Neural cell (in vitro differentiated cells): ENCODE data around the gene NEDD4L. TPM values are rescaled to one million over a fixed set of nuclear protein-coding genes. Genes with fewer than 3 reads are reported as not detected.

ENCODE experiments used
- H2AFZ ChIP-seq: fragments of 200-600, 300-800 bp; sonication (generic), shearing (Covaris generic); 2 replicates; pipeline ENCODE4 v1.6.0; 2014; ENCODE audit warnings: low read depth, mild to moderate bottlenecking, antibody characterized with exemption, low read length, moderate library complexity
- H3F3A ChIP-seq: fragments of 200-600 bp; shearing (Covaris generic); 2 replicates; pipeline ENCODE4 v1.6.1; 2016; ENCODE audit warnings: mild to moderate bottlenecking, moderate library complexity, mixed read lengths, antibody characterized with exemption, low read length; ENCODE audit not compliant: insufficient read depth, poor library complexity, severe bottlenecking
- H3K27ac ChIP-seq: fragments of 200-600, 300-800 bp; sonication (generic), shearing (Covaris generic); 2 replicates; pipeline ENCODE4 v1.5.1; 2014; ENCODE audit warnings: mild to moderate bottlenecking, low read length, moderate library complexity
- H3K27me3 ChIP-seq: fragments of 300-800, 200-600 bp; sonication (generic), shearing (Covaris generic); 2 replicates; pipeline ENCODE4 v1.6.0; 2014; ENCODE audit warnings: mild to moderate bottlenecking, low read depth, low read length, moderate library complexity; ENCODE audit not compliant: insufficient read depth
- H3K36me3 ChIP-seq: fragments of 300-800, 200-600 bp; sonication (generic), shearing (Covaris generic); 2 replicates; pipeline ENCODE4 v1.5.1; 2014; ENCODE audit warnings: mild to moderate bottlenecking, antibody characterized with exemption, low read length, moderate library complexity; ENCODE audit not compliant: insufficient read depth
- H3K4me2 ChIP-seq: fragments of 300-800, 200-600 bp; sonication (generic), shearing (Covaris generic); 2 replicates; pipeline ENCODE4 v1.6.0; 2014; ENCODE audit warnings: mild to moderate bottlenecking, low read length
- H3K4me3 ChIP-seq: fragments of 300-800, 200-600 bp; sonication (generic), shearing (Covaris generic); 2 replicates; pipeline ENCODE4 v1.5.1; 2014; ENCODE audit warnings: mild to moderate bottlenecking, low read length, moderate library complexity
- H3K79me2 ChIP-seq: fragments of 200-600 bp; shearing (Covaris generic); replicated peaks from 2 replicates; pipeline ENCODE4 v1.6.0; 2014; ENCODE audit warnings: mild to moderate bottlenecking, low read length, moderate library complexity; ENCODE audit not compliant: insufficient read depth
- H3K9ac ChIP-seq: fragments of 300-800, 200-600 bp; sonication (generic), shearing (Covaris generic); 2 replicates; pipeline ENCODE4 v1.6.1; 2016; ENCODE audit warnings: mild to moderate bottlenecking, low read length, mixed read lengths
- H3K9me2 ChIP-seq: fragments of 200-600 bp; shearing (Covaris generic); 2 replicates; pipeline ENCODE4 v1.6.1; 2016; ENCODE audit warnings: mild to moderate bottlenecking, low read length, mixed read lengths; ENCODE audit not compliant: insufficient read depth
- H3K9me3 ChIP-seq: fragments of 200-600, 300-800 bp; sonication (generic), shearing (Covaris generic); 2 replicates; pipeline ENCODE4 v1.6.1; 2016; ENCODE audit warnings: mild to moderate bottlenecking, mixed run types, low read length, moderate library complexity, mixed read lengths
- H4K20me1 ChIP-seq: fragments of 200-600 bp; shearing (Covaris generic); 2 replicates; pipeline ENCODE4 v1.6.1; 2016; ENCODE audit warnings: mild to moderate bottlenecking, mixed run types; ENCODE audit not compliant: insufficient read depth
- EP300 ChIP-seq: fragments of 450-650 bp; conservative IDR thresholded peaks from 2 replicates; pipeline ENCODE4 v1.6.1; 2014; ENCODE audit warnings: antibody characterized with exemption, mild to moderate bottlenecking, moderate library complexity; ENCODE audit not compliant: poor library complexity, severe bottlenecking
- EZH2 ChIP-seq: fragments of 200-600, 300-800 bp; shearing (Covaris generic), sonication (generic); IDR thresholded peaks from 2 replicates; pipeline ENCODE4 v1.6.1; 2014; ENCODE audit warnings: antibody characterized with exemption, low read length, borderline replicate concordance, mild to moderate bottlenecking; ENCODE audit not compliant: insufficient read depth, poor library complexity, severe bottlenecking
- MXI1 ChIP-seq: fragments of 450-650 bp; conservative IDR thresholded peaks from 2 replicates; pipeline ENCODE4 v1.6.1; 2014; ENCODE audit warnings: antibody characterized with exemption, mild to moderate bottlenecking; ENCODE audit not compliant: poor library complexity, severe bottlenecking
- POLR2AphosphoS5 ChIP-seq: IDR thresholded peaks from 2 replicates; pipeline ENCODE4 v1.6.1; 2012
- RAD21 ChIP-seq: fragments of 450-650 bp; conservative IDR thresholded peaks from 2 replicates; pipeline ENCODE4 v1.6.1; 2014; ENCODE audit warnings: antibody characterized with exemption, mild to moderate bottlenecking, moderate library complexity
- SMC3 ChIP-seq: fragments of 450-650 bp; conservative IDR thresholded peaks from 2 replicates; pipeline ENCODE4 v1.6.1; 2014; ENCODE audit warnings: antibody characterized with exemption, mild to moderate bottlenecking, moderate library complexity; ENCODE audit not compliant: poor library complexity
- TAF1 ChIP-seq: IDR thresholded peaks from 2 replicates; pipeline ENCODE4 v1.6.1; 2012; ENCODE audit warnings: low read depth
- polyA plus RNA-seq: library from polyadenylated mRNA; depleted of rRNA; stranded (reverse); fragments of >200 nt; gene quantifications from 2 replicates; pipeline ENCODE4 v1.2.3, GENCODE V29; 2014
- TF ChIP-seq, protein P1 (sequence below): fragments of 450-650 bp; IDR thresholded peaks from 2 replicates; pipeline ENCODE4 v1.5.1; 2014; ENCODE audit warnings: antibody characterized with exemption, mild to moderate bottlenecking, moderate library complexity; ENCODE audit not compliant: poor library complexity, severe bottlenecking
- TF ChIP-seq, protein P2 (sequence below): IDR thresholded peaks from 2 replicates; pipeline ENCODE4 v1.6.1; 2012; ENCODE audit warnings: borderline replicate concordance

The NEDD4L gene
- polyA plus RNA-seq, 1 donor from 2014 or later, result 97.9 TPM

DNA sequence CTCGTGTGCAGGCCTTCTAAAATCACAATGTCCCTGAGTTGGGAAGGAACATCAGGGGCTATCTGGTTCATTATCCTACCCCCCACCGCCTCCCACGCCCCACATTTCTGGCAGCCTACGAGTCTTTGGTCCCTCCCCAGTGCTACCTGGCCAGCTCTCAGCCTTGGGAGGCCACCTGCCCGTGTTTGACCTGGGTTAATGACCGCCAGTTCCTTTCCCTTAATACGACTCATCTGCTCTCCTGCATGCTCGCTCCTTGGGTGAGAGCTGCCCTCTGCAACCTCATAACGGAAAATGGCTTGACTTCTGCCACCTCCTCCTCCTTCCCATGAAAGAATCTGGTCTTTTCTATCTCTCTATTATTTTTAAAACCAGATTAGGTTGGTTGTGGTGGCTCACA is 112.5 kb downstream of the NEDD4L start:
- H3K9me3 ChIP-seq, result no peaks in the 10 kb centered on the region
- TF ChIP-seq EZH2 (no peak), TAF1 (no peak)
- TF ChIP-seq, protein P1, sequence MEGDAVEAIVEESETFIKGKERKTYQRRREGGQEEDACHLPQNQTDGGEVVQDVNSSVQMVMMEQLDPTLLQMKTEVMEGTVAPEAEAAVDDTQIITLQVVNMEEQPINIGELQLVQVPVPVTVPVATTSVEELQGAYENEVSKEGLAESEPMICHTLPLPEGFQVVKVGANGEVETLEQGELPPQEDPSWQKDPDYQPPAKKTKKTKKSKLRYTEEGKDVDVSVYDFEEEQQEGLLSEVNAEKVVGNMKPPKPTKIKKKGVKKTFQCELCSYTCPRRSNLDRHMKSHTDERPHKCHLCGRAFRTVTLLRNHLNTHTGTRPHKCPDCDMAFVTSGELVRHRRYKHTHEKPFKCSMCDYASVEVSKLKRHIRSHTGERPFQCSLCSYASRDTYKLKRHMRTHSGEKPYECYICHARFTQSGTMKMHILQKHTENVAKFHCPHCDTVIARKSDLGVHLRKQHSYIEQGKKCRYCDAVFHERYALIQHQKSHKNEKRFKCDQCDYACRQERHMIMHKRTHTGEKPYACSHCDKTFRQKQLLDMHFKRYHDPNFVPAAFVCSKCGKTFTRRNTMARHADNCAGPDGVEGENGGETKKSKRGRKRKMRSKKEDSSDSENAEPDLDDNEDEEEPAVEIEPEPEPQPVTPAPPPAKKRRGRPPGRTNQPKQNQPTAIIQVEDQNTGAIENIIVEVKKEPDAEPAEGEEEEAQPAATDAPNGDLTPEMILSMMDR, result no peak
- TF ChIP-seq, protein P2, sequence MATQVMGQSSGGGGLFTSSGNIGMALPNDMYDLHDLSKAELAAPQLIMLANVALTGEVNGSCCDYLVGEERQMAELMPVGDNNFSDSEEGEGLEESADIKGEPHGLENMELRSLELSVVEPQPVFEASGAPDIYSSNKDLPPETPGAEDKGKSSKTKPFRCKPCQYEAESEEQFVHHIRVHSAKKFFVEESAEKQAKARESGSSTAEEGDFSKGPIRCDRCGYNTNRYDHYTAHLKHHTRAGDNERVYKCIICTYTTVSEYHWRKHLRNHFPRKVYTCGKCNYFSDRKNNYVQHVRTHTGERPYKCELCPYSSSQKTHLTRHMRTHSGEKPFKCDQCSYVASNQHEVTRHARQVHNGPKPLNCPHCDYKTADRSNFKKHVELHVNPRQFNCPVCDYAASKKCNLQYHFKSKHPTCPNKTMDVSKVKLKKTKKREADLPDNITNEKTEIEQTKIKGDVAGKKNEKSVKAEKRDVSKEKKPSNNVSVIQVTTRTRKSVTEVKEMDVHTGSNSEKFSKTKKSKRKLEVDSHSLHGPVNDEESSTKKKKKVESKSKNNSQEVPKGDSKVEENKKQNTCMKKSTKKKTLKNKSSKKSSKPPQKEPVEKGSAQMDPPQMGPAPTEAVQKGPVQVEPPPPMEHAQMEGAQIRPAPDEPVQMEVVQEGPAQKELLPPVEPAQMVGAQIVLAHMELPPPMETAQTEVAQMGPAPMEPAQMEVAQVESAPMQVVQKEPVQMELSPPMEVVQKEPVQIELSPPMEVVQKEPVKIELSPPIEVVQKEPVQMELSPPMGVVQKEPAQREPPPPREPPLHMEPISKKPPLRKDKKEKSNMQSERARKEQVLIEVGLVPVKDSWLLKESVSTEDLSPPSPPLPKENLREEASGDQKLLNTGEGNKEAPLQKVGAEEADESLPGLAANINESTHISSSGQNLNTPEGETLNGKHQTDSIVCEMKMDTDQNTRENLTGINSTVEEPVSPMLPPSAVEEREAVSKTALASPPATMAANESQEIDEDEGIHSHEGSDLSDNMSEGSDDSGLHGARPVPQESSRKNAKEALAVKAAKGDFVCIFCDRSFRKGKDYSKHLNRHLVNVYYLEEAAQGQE, result no peak

DNA sequence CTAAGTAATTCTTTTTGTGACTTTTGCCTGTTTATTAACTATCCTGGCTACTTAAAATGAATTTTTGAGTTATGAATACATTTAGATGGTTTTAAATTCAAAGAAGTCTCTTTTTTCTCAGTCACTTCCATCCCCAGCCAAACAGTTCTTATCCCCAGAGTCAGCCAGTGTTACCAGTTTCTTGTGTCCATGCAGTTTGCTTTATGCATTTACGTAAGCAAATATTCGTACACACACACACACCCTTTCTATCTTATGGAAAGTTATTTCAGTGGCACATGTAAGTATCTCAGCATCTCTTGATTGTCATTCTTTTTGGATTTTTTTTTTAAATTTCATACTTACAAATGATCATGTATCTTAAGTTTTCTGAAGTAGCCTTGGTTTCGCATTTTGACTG is 113.2 kb downstream of the NEDD4L start:
- H3K27me3 ChIP-seq, result no peaks in the 10 kb centered on the region
- H3K9ac ChIP-seq, result no peak overlapping the region
- H3K9me2 ChIP-seq, result no peaks in the 10 kb centered on the region
- H3K4me3 ChIP-seq, result no peak overlapping the region
- H3F3A ChIP-seq, result no peaks in the 10 kb centered on the region
- peaks cover 92% of the 10 kb centered on the region for H3K79me2 ChIP-seq
- no peak overlapping the region for H2AFZ ChIP-seq
- H4K20me1 ChIP-seq, result no peaks in the 10 kb centered on the region
- no peaks in the 10 kb centered on the region for H3K9me3 ChIP-seq
- H3K4me2 ChIP-seq, result no peak overlapping the region
- no peaks in the 10 kb centered on the region for H3K36me3 ChIP-seq
- H3K27ac ChIP-seq, result no peak overlapping the region
- TF ChIP-seq EP300, result no peak

More for the DNA sequence above, 112.5 kb downstream of the NEDD4L start:
- Histone ChIP-seq H3K9me2 (no peaks in the 10 kb centered on the region), H3K4me2 (no peak overlapping the region), H2AFZ (no peak overlapping the region), H3K36me3 (no peaks in the 10 kb centered on the region), H3K9ac (no peak overlapping the region), H3F3A (no peaks in the 10 kb centered on the region), H3K27me3 (no peaks in the 10 kb centered on the region), H3K27ac (no peak overlapping the region), H3K4me3 (no peak overlapping the region), H4K20me1 (no peaks in the 10 kb centered on the region), H3K79me2 (peaks cover 97% of the 10 kb centered on the region)

DNA sequence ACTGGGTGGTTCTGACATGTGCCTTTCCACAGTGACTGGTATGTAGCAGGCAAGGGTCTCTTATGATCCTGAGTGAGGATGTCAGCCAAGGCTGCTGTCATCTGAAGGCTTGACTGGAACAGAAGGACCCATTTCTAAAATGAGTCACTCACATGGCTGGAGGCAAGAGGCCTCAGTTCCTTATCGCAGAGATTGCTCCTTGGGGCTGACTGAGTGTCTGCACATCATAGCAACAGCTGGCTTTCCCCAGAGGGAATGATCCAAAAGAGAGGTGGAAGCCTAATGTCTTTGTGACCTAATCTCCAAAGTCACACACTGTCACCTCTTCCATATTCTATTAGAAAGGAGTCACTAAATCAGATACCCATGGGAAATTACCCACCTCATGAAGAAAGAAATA is 114.0 kb downstream of the NEDD4L start:
- no peaks in the 10 kb centered on the region for H3K36me3 ChIP-seq
- no peak overlapping the region for H3K4me2 ChIP-seq
- TF ChIP-seq MXI1 (no peak), POLR2AphosphoS5 (no peak), SMC3 (no peak), EP300 (no peak), TAF1 (no peak), RAD21 (no peak), EZH2 (no peak)
- TF ChIP-seq, protein P1, result no peak
- TF ChIP-seq, protein P2, result no peak
- peaks cover 87% of the 10 kb centered on the region for H3K79me2 ChIP-seq
- no peaks in the 10 kb centered on the region for H3K27me3 ChIP-seq
- H2AFZ ChIP-seq, result no peak overlapping the region
- no peak overlapping the region for H3K9ac ChIP-seq
- H3K4me3 ChIP-seq, result no peak overlapping the region
- H3K9me3 ChIP-seq, result no peaks in the 10 kb centered on the region
- no peaks in the 10 kb centered on the region for H4K20me1 ChIP-seq
- no peaks in the 10 kb centered on the region for H3K9me2 ChIP-seq
- no peaks in the 10 kb centered on the region for H3F3A ChIP-seq
- H3K27ac ChIP-seq, result no peak overlapping the region
